Measurements from ENCODE around the gene MPP2.
"Not testable (repeated sequence)": the region's sequence is repeated elsewhere in the genome, so short reads cannot be mapped to it uniquely, and the experiment has no call there.

Gene MPP2

DNA sequence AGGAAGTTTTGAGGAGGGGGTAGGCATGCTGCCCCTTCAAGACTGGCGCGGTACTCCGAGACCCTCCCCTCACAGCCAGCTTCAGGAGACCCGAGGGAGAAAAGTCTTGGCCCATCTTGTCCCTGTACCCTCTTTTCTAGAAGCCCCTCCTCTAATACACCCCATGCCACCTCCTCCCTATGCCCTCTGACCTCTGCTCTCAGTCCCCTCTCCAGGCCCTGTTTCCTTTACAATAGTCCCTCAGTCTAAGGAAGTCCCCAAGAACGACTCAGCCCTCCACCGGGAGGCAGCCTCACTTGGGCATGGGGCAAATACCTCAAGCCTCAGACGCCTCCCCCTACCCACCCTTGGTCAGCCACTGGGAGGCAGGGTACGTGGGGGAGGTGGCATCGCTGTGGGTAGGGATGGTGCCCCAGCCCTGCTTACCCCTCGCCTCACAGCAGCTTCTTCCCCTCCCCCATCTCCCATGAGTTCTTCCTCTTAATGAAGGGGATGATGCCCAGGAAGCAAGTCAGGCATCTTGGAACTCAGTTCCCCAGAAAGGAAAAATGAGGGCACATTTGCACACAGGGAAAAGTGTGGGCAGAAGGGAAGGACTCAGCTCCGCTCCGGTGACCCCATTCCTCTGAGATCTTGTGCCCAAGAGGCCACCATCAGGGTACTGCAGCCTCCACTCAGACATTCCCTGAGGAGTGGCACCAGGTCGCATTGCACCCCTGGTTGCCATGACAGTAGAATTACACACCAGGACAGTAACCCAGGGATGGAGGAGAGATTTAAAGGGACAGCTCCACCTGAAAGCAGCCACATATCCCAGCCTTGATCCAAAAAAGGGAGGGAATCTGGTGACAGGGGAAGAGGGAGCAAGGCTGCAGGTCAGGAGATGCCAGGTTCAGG is 6.2 kb downstream of the MPP2 start:
- no peak for DNase-seq

DNA sequence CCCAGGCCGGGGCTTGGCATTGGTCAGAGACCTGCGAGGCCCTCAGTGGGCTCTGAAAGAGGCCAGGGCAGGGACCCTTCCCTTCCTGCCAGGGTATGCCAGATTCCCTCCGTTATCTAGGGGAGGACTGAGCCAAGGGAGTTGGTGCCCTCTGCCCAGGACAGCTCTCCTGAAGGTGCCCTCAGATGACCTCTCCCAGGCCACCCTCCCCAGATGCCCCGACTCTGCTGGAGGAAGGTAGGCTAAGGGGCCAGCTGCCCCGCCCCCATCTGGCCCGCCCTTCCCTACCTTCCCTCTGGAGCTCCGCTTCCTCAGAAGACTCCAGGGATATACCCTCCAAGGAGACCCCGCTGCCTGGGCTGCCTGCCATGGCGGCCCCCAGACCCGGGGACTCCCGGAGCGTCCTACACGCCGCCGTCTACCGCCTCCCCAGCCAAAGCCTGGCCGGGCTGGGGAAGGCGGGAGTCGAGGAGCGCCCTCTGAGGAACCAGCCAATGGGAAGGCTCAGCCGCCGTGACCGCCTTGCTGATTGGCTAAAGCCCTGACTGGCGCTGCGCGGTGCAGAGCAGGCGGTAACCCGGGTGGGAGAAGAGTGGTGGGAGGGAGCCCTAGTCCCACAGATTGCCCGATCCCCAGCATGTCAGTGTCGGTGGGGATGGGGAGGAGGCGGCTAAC is 7.0 kb downstream of the MPP2 start:
- peak; percentile 81 for DNase-seq

DNA sequence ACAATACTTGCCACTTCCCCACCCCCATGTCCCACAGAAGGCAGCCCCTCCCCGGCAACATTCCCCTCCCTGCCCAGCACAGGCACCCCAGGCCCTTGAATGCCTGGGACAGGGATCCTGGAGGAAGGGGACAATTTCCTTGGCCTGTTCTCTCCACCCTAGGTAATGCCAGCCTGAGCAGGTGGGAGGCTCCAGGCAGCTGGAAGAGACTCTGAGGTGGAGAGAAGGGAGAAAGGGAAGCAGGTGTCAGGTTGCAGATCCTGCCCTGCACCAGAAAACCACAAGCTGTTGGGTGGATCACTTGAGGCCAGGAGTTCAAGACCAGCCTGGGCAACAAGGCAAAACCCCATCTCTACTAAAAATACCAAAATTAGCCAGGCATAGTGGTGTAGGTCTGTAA is 8.9 kb downstream of the MPP2 start:
- no peak for DNase-seq

DNA sequence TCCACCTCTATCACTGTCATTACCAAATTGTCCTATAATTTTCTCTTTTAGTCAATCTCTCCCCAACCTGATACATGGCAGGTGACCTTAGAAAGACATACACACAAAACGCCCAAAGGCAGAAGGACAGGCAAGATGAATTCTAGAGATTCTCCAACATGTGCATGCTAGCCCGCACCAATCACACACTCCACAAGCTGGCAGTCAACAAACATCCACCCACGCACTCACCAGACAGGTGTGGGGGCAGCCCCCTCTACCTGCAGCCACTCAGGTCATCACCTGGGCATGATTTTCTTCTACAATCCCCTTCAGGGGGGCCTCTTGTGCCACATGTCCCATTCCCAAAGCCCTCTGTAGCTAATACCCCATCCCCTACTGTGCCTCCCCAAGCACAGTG is 9.5 kb downstream of the MPP2 start:
- no peak for DNase-seq

- not testable (repeated sequence) for DNase-seq
Observed at GRCh38 chr17:43894494-43894893, 12.8 kb downstream of the MPP2 start.

DNA sequence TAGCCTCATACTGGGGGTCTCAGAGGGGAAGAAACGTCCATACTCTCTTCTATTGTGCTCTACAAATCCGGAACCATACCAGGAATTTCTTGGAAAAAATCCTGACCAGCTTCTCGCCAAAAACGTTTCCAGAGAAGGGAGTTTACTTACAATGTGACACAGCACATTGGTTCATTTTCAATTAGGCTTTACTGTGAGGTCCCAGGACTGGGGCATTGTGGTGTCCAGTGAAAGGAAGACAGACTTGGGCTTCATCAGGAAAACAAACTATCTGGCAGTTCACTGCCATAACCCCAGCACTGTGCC is 14.7 kb downstream of the MPP2 start:
- no peak for DNase-seq

DNA sequence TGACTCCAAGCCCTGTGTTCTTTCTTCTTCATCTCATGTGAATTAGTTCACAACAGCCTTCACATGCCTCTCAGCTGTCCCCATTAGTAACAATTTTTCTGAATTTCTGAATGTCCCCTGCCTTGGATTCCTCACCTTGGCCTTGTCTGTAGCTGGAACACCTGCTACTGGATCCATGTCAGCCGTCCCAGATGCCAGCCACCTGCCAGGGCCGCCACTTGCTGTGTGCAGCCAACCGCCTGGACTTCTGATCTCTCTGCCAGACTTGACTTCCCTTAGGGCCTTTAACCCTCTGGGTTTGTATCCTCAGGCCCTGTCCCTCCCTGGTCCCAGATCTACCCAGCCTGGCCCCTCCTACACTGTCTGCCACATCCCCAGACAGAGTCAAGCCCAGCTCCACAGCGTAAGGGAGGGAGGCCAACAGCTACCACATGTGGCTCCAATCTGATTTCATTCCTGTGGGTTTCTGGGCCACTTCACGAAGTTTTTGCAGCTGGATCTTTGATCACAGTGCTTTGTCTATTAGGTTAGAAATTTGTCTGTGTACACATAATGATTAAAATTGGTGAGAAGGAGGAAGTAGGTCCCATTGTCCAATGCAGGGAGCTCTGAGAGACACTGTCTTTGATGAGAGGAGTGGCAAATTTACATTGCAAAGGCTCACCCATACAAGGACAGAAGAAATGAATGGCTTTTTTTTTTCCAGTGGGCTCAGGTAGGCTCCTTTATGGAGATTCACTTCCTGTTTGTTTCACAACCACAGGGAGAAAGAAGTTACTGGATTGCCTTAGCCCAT is 15.3 kb downstream of the MPP2 start:
- DNase-seq: no peak

GRCh38 chr17:43890240-43890639 is 17.1 kb downstream of the MPP2 start:
- DNase-seq: no peak

- DNase-seq: no peak
Observed at GRCh38 chr17:43888548-43888947, 18.8 kb downstream of the MPP2 start.

GRCh38 chr17:43882761-43883415 is 24.4 kb downstream of the MPP2 start:
- DNase-seq: no peak

- no peak for DNase-seq
Observed at GRCh38 chr17:43881758-43882505, 25.4 kb downstream of the MPP2 start.

GRCh38 chr17:43881181-43881580 is 26.2 kb downstream of the MPP2 start:
- DNase-seq: no peak

DNA sequence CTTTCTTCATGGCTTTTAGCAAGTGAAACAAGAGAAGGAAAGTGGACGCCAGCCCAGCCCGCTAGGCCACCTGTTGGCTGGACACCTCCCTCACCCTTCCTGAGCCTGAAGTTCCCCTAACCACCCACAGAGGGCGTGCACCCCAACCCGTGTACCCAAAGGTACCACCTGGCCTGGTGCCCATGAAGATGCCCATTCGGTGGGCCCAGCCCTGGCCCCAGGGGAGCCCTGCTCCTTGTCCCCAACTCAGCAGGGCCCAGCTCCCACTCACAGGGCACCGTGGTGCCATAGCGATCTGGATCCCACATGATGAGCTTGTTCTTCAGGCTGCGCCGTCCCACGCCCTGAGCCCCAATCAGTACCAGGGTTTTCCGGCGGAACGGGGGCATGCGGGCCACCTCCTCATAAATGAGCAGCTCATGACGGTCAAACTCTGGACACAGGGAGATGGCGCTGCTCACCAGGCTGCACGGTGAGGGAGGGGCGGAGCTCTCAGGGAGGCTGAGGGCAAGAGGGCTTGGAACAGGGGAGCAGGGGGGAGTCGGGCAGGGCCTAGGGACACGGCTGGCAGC is 26.8 kb downstream of the MPP2 start:
- no peak for DNase-seq

GRCh38 chr17:43879723-43880419 is 27.5 kb downstream of the MPP2 start:
- no peak for DNase-seq

DNA sequence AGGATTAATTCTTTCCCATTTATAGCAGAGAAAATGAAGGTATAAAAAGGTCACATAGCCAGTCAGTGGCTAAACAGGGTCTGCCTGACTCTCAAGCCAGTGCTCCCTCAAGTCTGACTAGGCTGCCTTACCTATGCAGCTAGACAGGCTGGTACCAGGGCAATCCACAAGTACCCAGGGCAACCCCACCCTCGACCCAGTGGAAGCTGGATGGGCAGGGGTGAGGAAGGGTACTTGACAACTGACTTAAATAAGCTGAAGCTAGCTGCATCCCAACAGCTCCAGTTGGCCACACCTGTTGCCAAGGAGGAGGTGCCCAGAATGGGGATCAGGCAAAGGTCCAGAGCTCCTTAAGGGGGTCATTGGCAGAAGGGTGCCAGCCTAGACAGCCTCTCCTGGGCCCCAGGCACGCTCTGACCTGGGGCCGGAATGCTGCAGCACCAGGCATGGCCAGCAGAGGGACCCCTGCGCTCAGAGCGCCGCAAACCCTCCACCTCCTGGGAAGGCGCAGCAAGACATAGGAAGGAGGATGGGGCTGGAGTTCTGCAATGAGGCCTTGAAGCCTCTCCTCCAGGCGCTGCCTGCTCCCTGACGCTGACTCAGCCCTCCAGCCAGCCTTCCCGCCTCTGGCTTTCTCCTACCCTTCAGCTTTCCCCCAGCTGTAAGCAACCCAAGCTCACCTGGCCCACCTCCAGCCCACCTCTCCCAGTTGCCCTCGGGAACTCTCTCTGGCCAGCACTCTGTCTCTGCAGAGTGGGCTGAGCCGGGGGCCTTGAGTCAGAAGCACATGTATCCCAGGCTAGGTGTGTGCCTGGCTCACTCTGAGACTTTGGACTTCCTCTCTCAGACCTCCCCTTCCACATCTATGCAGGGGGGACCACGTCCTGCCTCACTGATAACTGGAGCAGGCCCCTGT is 28.8 kb downstream of the MPP2 start:
- DNase-seq: peak; percentile 48

DNA sequence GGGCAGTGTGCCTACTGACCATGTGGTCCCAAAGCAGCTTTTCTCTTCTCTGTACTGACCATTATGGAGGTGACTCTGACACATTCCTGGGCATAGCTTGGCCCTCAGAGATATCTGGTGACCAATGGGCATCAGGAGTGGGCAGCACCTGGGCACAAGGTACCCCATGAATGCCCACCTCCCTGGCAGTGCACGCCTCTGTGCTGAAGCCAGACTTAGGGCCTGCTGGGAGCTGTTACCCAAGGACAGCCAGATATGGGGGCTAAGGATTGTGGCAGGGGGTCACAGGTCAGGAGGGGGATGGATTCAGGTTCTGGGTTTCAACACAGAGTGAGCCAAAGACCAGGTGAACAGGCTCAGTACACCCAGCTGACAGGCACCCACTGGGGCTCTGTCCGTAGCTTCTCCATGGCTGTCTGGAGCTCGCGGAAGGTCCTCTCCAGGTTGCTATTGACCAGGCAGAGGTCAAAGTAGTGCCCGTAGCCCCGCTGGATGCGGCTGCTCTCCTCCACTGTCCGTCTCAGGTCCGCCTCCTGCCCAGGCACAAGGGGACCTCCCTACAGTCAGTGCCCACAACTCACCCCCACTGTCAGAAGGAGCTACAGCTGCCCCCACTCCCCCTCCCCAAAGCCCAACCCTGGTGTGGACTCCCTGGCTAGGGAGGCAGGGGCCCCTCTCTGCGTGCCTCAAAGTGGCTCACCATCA is 29.7 kb downstream of the MPP2 start:
- DNase-seq: no peak

DNA sequence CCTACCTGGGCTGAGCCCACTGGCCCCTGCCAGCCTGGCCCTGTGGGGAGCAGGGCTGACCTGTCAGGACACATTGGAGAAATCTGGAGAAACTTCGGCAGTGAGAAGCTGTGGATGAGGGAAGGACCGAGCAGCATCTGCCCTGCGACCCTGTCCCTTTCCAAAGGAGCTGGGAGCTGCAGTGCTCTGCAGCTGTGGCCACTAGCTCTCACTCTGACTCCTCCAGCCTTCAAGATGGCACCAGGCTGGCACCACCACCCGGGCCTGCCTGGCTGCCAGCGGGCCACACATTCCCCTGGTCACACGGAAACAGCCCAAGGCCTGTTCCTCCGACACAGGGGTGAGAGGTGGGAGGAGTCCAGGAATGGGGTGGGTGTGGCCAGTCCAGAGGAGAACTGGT is 30.3 kb downstream of the MPP2 start:
- no peak for DNase-seq

- DNase-seq: no peak
Observed at GRCh38 chr17:43875476-43876147, 31.7 kb downstream of the MPP2 start.

DNA sequence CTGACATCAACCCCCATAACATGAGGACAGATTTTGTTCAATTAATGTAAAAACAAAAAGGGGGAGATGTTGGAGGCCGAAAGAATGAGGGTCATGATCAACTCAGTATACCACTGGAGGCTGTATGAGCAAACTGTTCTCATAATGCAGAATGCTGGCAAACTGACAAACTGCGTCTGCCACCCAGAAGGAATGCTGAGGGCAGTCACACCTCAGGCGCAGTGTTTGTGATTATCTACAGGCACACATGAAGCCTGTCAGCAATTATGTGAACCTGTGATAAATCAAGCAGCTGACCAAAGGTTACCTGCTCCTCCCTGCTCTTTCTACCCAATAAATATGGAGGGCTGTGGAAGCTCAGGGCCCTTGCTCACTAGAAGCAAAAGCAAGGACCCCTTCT is 33.0 kb downstream of the MPP2 start:
- DNase-seq: no peak

All from MV-4-11 (cell line).